IPS DF 6.9 (cell line): ENCODE measurements around the gene PGPEP1.

Source experiments
- DNase-seq: peaks from one replicate; pipeline ENCODE4 v3.0.0-alpha.2; 2013; ENCODE audit warnings: low read depth, low spot score
- H3K27ac ChIP-seq: one replicate; pipeline ENCODE4 v1.5.1; 2013; ENCODE audit warnings: low read length, control low read depth
- H3K27me3 ChIP-seq: 2 replicates; pipeline ENCODE4 v1.6.1; 2013; ENCODE audit warnings: mild to moderate bottlenecking, low read length; ENCODE audit not compliant: control insufficient read depth, insufficient read depth
- H3K36me3 ChIP-seq: 2 replicates; pipeline ENCODE4 v1.6.1; 2013; ENCODE audit warnings: low read length; ENCODE audit not compliant: control insufficient read depth, insufficient read depth
- H3K4me1 ChIP-seq: 2 replicates; pipeline ENCODE4 v1.6.1; 2013; ENCODE audit warnings: low read length; ENCODE audit not compliant: control insufficient read depth, insufficient read depth
- H3K4me3 ChIP-seq: 2 replicates; pipeline ENCODE4 v1.5.1; 2013; ENCODE audit warnings: mild to moderate bottlenecking, low read length
- H3K9me3 ChIP-seq: 2 replicates; pipeline ENCODE4 v1.6.1; 2013; ENCODE audit warnings: low read length, inconsistent platforms; ENCODE audit not compliant: control insufficient read depth, insufficient read depth
- WGBS: extraction: QIAGEN DNeasy Blood & Tissue Kit; methylation state at CpG from one replicate; pipeline ENCODE4 v1.1.7; 2013; ENCODE audit warnings: mixed read lengths, missing lambda C conversion rate; ENCODE audit not compliant: insufficient read length, insufficient coverage; 5-methylcytosine and 5-hydroxymethylcytosine counted together

The PGPEP1 gene

GRCh38 chr19:18298601-18299000 is 41.8 kb upstream of the PGPEP1 start:
- Histone ChIP-seq H3K4me1 (peaks cover 9% of the 10 kb centered on the region), H3K27me3 (no peaks in the 10 kb centered on the region), H3K36me3 (no peaks in the 10 kb centered on the region), H3K9me3 (no peaks in the 10 kb centered on the region), H3K27ac (no peak overlapping the region), H3K4me3 (no peak overlapping the region)
- no CpG with 5 or more reads among the region's 6 CpGs for WGBS
- DNase-seq, result no peak

GRCh38 chr19:18299654-18300053 is 40.7 kb upstream of the PGPEP1 start:
- no peaks in the 10 kb centered on the region for H3K9me3 ChIP-seq
- H3K27ac ChIP-seq, result no peak overlapping the region
- peaks cover 6% of the 10 kb centered on the region for H3K4me1 ChIP-seq
- H3K4me3 ChIP-seq, result no peak overlapping the region
- WGBS, result no CpG with 5 or more reads among the region's 9 CpGs
- no peaks in the 10 kb centered on the region for H3K36me3 ChIP-seq
- DNase-seq, result no peak
- H3K27me3 ChIP-seq, result no peaks in the 10 kb centered on the region

- Histone ChIP-seq H3K4me3 (no peak overlapping the region), H3K36me3 (no peaks in the 10 kb centered on the region; the same call in 1 of the 2 replicates), H3K9me3 (no peaks in the 10 kb centered on the region), H3K4me1 (peaks cover 11% of the 10 kb centered on the region), H3K27ac (no peak overlapping the region), H3K27me3 (no peaks in the 10 kb centered on the region)
- DNase-seq, result no peak
- WGBS, result no CpG with 5 or more reads among the region's 18 CpGs
Measured at GRCh38 chr19:18300930-18301717, 39.3 kb upstream of the PGPEP1 start.

GRCh38 chr19:18301718-18302111 is 38.7 kb upstream of the PGPEP1 start:
- H3K9me3 ChIP-seq, result no peaks in the 10 kb centered on the region
- H3K4me3 ChIP-seq, result no peak overlapping the region
- no peak overlapping the region for H3K27ac ChIP-seq
- H3K4me1 ChIP-seq, result peaks cover 11% of the 10 kb centered on the region
- DNase-seq, result no peak
- no CpG with 5 or more reads among the region's 4 CpGs for WGBS
- no peaks in the 10 kb centered on the region; the same call in 1 of the 2 replicates for H3K36me3 ChIP-seq
- no peaks in the 10 kb centered on the region for H3K27me3 ChIP-seq

GRCh38 chr19:18304208-18304457 is 36.3 kb upstream of the PGPEP1 start:
- Histone ChIP-seq H3K36me3 (peaks cover 14% of the 10 kb centered on the region), H3K9me3 (no peaks in the 10 kb centered on the region), H3K4me3 (no peak overlapping the region; the same call in 1 of the 2 replicates), H3K27ac (no peak overlapping the region), H3K27me3 (no peaks in the 10 kb centered on the region), H3K4me1 (peaks cover 11% of the 10 kb centered on the region)
- no peak for DNase-seq
- WGBS, result no CpG with 5 or more reads among the region's 2 CpGs

- Histone ChIP-seq H3K27me3 (no peaks in the 10 kb centered on the region), H3K27ac (peak overlapping the region; percentile 54), H3K4me3 (peak overlapping the region; percentile 2; the same call in 1 of the 2 replicates), H3K36me3 (peaks cover 19% of the 10 kb centered on the region), H3K4me1 (peaks cover 11% of the 10 kb centered on the region), H3K9me3 (no peaks in the 10 kb centered on the region)
- whole genome bisulfite sequencing, result no CpG with 5 or more reads among the region's 29 CpGs
- DNase-seq, result no peak
Measured at GRCh38 chr19:18304458-18305310, 35.7 kb upstream of the PGPEP1 start.

GRCh38 chr19:18306209-18306887 is 34.0 kb upstream of the PGPEP1 start:
- Histone ChIP-seq H3K27me3 (no peaks in the 10 kb centered on the region), H3K36me3 (peaks cover 27% of the 10 kb centered on the region), H3K4me3 (no peak overlapping the region), H3K9me3 (no peaks in the 10 kb centered on the region), H3K4me1 (peaks cover 11% of the 10 kb centered on the region), H3K27ac (no peak overlapping the region)
- no peak for DNase-seq
- no CpG with 5 or more reads among the region's 26 CpGs for WGBS

- H3K27ac ChIP-seq, result no peak overlapping the region
- H3K4me1 ChIP-seq, result peaks cover 11% of the 10 kb centered on the region
- H3K36me3 ChIP-seq, result peaks cover 32% of the 10 kb centered on the region
- WGBS, result no CpG with 5 or more reads among the region's 14 CpGs
- H3K9me3 ChIP-seq, result no peaks in the 10 kb centered on the region
- no peaks in the 10 kb centered on the region for H3K27me3 ChIP-seq
- H3K4me3 ChIP-seq, result no peak overlapping the region
- DNase-seq, result no peak
Measured at GRCh38 chr19:18306888-18307260, 33.5 kb upstream of the PGPEP1 start.

- no peak overlapping the region for H3K4me3 ChIP-seq
- H3K27ac ChIP-seq, result no peak overlapping the region
Measured at GRCh38 chr19:18307271-18307681, 33.1 kb upstream of the PGPEP1 start.

GRCh38 chr19:18308051-18308947 is 32.1 kb upstream of the PGPEP1 start:
- Histone ChIP-seq H3K27ac (no peak overlapping the region), H3K4me1 (peaks cover 11% of the 10 kb centered on the region), H3K36me3 (peaks cover 42% of the 10 kb centered on the region), H3K4me3 (no peak overlapping the region), H3K9me3 (no peaks in the 10 kb centered on the region), H3K27me3 (no peaks in the 10 kb centered on the region)
- WGBS, result no CpG with 5 or more reads among the region's 20 CpGs
- no peak for DNase-seq

More at GRCh38 chr19:18307271-18307681, 33.1 kb upstream of the PGPEP1 start:
- Histone ChIP-seq H3K4me1 (peaks cover 11% of the 10 kb centered on the region), H3K27me3 (no peaks in the 10 kb centered on the region), H3K9me3 (no peaks in the 10 kb centered on the region), H3K36me3 (peaks cover 36% of the 10 kb centered on the region)
- WGBS, result no CpG with 5 or more reads among the region's 19 CpGs
- DNase-seq, result no peak
